ENCODE results near the gene NAV2. TPM values are rescaled to one million over a fixed set of nuclear protein-coding genes. Genes with fewer than 3 reads are reported as not detected.

Gene NAV2
- total RNA-seq, 1 donor from 2014 or later, result 44.8 TPM

DNA sequence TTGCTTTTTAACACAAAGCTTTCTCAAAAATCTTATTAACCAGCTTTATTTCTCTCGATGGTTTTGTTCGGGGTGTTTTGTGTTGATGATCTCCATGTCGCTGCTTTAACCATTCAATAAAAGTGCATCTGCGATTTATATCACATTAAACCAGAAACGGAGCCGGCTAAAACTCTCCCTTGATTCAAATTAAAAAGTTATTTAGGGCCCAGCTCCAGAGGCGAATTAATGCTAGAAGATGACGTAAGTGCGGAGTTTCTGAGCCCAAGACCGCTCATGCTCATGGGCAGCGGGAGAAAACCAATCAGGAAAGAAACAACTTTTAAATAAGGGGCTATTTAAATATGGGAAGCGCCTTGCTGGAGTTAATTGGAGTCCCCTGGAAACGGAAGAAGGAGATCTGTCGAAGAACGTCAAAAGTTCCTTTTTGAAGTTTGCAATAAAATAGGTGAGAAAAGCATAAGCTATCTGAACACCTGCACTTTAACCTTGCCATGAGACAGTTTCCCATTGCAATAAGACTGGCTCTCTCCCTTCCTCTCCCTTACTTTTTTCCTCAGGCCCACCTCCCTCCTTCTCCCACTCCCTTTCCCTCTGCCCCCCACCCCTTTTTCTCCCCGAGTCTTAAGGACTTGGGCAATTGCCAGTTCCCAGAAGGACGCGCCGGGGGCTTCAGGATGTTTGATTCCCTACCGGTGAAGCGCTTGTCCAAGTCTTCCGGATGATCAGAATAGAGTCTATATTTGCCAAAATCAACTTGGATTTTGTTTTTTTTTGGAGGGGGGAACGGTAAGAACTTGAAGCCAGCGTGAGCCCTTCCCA, 449.5 kb downstream of the NAV2 start:
- TF ChIP-seq, protein P1, sequence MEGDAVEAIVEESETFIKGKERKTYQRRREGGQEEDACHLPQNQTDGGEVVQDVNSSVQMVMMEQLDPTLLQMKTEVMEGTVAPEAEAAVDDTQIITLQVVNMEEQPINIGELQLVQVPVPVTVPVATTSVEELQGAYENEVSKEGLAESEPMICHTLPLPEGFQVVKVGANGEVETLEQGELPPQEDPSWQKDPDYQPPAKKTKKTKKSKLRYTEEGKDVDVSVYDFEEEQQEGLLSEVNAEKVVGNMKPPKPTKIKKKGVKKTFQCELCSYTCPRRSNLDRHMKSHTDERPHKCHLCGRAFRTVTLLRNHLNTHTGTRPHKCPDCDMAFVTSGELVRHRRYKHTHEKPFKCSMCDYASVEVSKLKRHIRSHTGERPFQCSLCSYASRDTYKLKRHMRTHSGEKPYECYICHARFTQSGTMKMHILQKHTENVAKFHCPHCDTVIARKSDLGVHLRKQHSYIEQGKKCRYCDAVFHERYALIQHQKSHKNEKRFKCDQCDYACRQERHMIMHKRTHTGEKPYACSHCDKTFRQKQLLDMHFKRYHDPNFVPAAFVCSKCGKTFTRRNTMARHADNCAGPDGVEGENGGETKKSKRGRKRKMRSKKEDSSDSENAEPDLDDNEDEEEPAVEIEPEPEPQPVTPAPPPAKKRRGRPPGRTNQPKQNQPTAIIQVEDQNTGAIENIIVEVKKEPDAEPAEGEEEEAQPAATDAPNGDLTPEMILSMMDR (IDR thresholded peaks at IDR 0.05), result no peak
- Histone ChIP-seq H3K27ac (no peak overlapping the region), H3K36me3 (no peaks in the 10 kb centered on the region), H3K27me3 (peaks cover 98% of the 10 kb centered on the region), H3K9me3 (no peaks in the 10 kb centered on the region), H3K4me3 (no peak overlapping the region), H3K4me1 (peaks cover 13% of the 10 kb centered on the region)
- intact Hi-C loops (cut with DNase I), result no loop called here
- ATAC-seq (no peak), DNase-seq (no peak)

DNA sequence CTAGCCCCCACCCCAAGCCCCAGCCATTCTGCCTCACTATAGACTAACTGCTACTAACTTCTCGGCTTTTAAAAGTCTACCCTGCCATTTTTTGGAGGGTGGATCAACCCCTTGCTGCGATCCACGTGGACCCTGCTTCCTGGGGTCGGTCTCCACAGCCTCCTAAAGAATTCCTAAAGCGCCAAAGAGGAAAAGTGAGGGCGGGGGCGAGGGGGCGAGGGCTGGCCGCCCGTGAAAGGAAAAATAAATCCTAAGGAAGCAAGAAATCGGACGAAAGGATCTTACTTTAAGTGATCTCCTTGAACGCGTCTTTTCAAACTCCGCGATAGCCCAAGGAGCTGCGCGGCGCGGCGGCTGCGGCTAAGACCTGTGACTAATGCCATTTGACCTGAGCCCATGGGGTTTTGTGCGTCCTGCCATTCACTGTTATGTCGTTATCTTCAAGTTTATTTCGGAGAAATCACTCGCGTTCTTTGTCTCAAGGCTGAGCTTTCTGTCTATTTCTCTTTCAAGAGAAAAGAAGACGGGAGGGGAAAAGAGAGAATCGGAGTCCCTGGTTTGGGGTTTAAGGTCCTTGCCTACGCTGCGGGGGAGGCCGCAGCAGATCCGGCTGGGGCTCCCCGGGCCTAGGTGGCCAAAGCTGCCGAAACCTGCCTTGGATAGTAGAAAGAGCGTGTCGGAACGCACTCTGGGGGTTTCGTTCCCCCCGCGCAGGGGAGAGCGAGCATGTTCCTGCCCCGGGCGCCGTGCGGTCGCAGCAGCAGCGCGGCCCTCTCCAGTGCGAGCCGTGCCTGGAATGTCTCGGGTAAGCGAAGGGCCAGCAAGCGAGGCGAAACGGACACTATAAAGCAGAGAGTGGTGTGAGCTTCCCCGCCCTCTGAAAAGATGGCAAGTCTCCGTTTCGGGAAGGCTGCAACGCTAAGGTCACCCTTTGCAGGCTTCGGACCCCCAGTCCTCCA, 450.5 kb downstream of the NAV2 start:
- DNase-seq (no peak), ATAC-seq (peak; percentile 36)
- Histone ChIP-seq H3K27me3 (peaks cover 97% of the 10 kb centered on the region), H3K36me3 (no peaks in the 10 kb centered on the region), H3K9me3 (no peaks in the 10 kb centered on the region), H3K4me1 (peaks cover 10% of the 10 kb centered on the region), H3K27ac (no peak overlapping the region), H3K4me3 (peak overlapping the region; percentile 13)
- TF ChIP-seq, protein P1 (IDR thresholded peaks at IDR 0.05), result no peak
- intact Hi-C loops (cut with DNase I), result no loop called here

DNA sequence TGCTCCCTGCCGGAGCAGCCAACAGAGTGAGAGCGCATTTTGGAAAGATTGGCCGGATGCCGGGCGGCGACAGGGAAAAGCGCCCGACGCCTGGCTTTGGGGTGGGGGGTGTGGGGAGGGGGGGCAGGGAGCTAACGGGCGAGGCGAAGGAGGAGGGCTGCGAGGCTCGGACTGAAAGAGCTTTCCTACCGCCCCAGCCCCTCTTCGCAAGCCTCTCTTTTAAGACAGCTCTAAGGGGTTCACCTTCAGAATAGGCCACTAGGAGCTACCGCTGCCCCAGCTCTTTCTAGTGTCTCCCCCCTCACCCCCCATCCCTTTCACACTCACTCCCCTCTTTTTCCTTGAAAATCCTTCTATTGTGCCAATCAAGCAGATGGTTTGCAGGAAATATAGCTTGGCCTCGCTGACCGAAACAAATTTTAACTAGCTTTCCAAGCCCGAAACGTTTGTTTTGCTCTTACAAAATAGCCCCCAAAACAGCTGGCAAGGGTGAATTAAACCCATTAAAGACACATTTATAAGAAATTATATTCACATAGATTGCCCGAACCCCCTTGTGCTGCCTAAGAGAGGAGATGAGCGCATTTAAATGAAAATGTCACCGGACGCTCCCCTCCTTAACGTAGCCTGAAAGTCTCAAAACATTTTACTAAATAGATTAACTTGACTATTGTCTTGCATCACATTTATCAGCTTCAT, 451.3 kb downstream of the NAV2 start:
- no peak for ATAC-seq
- no peaks in the 10 kb centered on the region for H3K36me3 ChIP-seq
- H3K9me3 ChIP-seq, result no peaks in the 10 kb centered on the region
- peak overlapping the region; percentile 13 for H3K4me3 ChIP-seq
- TF ChIP-seq, protein P1 (IDR thresholded peaks at IDR 0.05), result no peak
- DNase-seq, result no peak
- intact Hi-C loops (cut with DNase I), result no loop called here
- H3K27me3 ChIP-seq, result peaks cover 96% of the 10 kb centered on the region
- peaks cover 10% of the 10 kb centered on the region for H3K4me1 ChIP-seq
- no peak overlapping the region for H3K27ac ChIP-seq

Small RNAs within 50 kb of the gene (microRNA-seq; reads per million reads assigned to microRNA genes)
- not detected for gene MIR4694 (ENCODE audit: borderline microRNAs expressed)

Data from upper lobe of right lung (tissue), 1 donor.